Measurements from ENCODE around the gene CELF3.

Gene CELF3

GRCh38 chr1:151720974-151721787 lies 4.6 kb upstream of the CELF3 start, which contains the start of gene RIIAD1:
Gene RIIAD1, plus strand, starts transcription at chr1:151721522. Its CDS starts 15 bp downstream, at chr1:151721537.
- no peak for DNase-seq (ENCODE audit: low spot score)

- no peak for DNase-seq (ENCODE audit: low spot score)
These were observed 4.0 kb upstream of the CELF3 start for GRCh38 chr1:151720554-151720953.

- DNase-seq (ENCODE audit: low spot score): no peak
These were observed 3.5 kb upstream of the CELF3 start for GRCh38 chr1:151720125-151720524.

- DNase-seq (ENCODE audit: low spot score): no peak
These were observed 2.1 kb upstream of the CELF3 start for GRCh38 chr1:151718666-151719065.

DNA sequence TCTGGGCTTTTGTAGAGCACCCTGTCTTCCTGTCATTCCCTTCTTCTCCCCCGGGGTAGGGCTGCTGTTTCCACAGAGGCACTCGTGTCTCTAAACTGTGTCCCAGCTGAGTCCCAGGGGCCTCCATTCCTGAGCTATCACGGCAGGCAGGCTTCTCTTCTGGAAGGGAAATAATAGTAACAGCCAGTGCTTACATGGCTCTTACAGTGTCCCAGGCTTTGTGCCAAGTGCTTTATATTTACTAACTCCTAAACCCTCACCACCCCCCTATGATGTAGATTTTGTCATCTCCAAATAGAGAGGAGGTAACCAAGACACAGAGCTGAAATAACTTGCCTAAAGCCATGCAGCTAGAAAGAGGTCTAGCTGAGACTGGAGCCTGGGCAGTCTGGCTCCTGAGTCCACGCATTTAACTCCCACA lies 1.4 kb upstream of the CELF3 start:
- DNase-seq (ENCODE audit: low spot score): no peak

DNA sequence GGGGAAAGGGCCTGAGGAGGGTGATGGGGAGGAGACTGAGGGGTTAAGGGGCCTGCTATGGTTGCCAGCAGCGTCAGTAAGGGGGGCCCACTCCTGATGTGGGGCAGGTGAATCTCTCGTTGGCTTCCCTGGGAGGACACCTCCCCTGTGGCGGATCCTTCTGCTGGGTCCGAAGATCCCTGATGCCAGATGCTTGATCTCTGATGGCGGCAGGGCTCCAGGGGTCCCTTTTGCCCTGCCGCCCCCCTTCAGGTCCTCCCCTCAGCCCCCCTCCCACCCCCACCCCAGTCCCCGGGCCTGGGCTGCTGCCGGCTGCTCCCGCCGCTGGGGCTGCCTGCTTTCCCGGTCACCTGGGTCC lies 219 bp downstream of the CELF3 start:
- DNase-seq (ENCODE audit: low spot score): no peak

DNA sequence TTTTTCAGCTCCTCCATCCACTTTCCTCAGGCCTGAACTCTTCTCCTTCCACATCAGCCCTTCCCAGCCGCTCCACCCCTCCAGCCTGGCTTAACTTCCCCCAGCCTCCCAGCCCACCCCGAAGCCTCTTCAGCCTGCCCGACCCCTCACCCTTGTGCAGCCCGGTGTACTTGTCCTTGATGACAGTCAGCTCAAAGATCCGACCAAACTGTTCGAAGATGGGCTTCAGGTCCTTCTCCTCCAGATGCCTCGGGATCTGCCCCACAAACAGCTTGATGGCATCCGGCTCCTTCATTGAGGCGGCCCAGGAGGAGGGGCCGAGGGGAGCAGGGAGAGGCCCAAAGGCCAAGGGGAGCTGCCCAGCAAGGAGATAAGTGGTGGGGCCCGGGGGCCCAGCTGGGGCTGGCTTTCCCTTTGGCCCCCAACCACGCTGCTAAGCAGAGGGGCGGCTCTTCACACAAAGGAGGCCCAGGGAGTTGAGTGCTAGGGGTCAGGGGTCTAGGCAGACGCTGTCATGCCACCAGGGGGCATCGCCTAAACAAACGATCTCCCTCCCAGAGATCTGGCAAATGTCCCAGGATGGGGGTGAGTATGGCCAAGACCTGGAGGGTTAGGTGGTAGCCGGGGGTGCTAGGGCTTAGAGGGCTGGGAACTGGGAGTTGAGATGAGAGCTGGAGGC lies 738 bp downstream of the CELF3 start:
- no peak for DNase-seq (ENCODE audit: low spot score)

DNA sequence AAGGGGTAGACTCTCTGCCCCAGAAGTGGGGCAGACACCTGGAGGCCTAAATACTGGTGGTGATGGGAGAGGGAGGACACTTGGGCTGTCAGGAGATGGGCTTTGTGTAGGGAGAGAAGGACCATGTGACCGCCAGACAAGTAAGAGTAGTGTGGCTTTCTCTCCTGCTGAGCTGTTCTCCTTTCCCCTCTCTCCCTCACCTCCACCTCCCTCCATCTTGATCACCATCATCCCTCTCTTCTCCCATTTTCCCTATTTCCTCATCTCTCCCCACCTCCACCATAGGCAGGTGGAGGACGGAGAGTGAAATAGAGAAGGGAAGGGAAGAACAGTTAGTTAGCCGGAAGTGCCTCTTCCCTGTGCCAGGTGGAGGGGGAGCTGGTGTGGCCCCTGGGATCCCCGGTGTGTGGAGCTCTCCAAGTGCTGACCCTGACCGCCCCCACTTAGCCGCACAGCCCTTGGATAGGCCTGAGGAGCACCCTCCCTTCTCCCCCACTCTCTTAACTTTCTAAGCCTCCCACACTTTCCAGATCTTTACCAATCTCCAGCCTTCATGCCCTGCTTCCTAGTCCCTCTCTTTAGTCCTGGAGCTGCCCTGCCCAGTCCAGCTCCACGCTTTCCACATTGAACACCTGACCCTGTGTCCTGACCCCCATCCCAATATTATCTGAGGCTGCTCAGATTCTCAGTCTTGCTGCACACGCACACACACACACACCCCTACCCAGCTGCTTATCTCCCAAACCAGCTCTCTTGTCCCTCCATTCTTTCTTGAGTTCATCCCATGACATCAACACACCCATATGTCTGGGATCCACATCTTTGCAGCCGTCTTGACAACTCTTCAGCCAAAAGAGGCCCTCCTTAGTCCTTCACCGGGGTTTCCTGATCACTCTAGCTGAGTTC lies 1.5 kb downstream of the CELF3 start:
- no peak for DNase-seq (ENCODE audit: low spot score)

DNA sequence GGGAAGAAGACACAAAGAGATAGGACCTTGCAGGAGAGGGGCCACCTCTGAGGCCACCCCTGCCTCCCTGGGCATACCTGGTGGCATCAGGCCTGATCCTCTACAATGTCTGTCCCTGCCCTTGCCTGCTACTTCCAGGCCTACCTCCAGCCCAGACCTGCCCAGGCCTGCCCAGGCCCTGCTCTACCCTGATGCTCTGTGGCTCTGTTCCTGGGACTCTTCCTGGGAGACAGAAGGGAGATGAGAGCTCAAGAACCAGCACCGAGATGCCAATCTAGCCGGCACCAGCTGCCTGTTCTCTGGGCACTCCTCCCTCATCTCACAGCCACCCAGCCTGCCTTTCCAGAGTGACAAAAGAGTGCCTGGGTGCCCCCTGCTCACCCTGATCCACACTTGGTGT lies 2.7 kb downstream of the CELF3 start:
- DNase-seq (ENCODE audit: low spot score): no peak

- no peak for DNase-seq (ENCODE audit: low spot score)
These were observed 3.6 kb downstream of the CELF3 start for GRCh38 chr1:151713044-151713443.

GRCh38 chr1:151711951-151712350 lies 4.7 kb downstream of the CELF3 start:
- no peak for DNase-seq (ENCODE audit: low spot score)

- peak; percentile 60 for DNase-seq (ENCODE audit: low spot score)
These were observed 5.4 kb downstream of the CELF3 start for GRCh38 chr1:151711044-151711800.

DNA sequence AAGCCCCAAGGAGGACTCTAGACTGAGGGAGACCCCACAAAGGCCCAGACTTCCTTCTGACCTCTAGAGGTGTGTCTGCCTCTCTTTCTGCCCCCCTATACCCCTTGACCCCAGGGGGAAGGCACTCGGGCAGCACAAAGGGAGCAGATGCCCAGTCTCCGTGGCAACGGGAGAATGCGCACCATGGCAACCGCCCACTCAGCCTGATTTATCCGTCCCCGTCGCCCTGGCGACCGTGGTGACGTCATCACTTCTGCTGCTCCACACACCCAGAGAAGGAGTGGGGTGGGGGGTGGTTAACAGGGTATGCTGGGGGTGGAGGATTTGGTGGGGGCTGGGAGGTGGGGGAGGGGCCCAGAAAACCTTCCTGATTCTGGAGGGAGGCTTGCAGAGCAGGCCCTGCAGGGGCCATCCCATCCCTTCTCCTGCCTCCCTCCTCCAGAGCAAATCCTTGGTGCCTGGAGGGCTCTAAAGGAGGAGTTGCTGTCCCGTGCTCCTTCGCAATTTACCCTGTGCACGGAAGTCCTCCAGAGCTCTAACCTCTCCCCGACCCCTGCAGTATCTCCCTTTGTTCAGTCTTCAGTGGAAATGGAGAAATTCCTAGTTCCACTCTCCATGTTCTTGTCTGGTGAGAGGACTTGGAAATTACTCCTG lies 6.3 kb downstream of the CELF3 start:
- DNase-seq (ENCODE audit: low spot score): peak; percentile 93

GRCh38 chr1:151708891-151709290 lies 7.7 kb downstream of the CELF3 start:
- DNase-seq (ENCODE audit: low spot score): no peak

GRCh38 chr1:151707541-151708065 lies 9.0 kb downstream of the CELF3 start:
- DNase-seq (ENCODE audit: low spot score): no peak

DNA sequence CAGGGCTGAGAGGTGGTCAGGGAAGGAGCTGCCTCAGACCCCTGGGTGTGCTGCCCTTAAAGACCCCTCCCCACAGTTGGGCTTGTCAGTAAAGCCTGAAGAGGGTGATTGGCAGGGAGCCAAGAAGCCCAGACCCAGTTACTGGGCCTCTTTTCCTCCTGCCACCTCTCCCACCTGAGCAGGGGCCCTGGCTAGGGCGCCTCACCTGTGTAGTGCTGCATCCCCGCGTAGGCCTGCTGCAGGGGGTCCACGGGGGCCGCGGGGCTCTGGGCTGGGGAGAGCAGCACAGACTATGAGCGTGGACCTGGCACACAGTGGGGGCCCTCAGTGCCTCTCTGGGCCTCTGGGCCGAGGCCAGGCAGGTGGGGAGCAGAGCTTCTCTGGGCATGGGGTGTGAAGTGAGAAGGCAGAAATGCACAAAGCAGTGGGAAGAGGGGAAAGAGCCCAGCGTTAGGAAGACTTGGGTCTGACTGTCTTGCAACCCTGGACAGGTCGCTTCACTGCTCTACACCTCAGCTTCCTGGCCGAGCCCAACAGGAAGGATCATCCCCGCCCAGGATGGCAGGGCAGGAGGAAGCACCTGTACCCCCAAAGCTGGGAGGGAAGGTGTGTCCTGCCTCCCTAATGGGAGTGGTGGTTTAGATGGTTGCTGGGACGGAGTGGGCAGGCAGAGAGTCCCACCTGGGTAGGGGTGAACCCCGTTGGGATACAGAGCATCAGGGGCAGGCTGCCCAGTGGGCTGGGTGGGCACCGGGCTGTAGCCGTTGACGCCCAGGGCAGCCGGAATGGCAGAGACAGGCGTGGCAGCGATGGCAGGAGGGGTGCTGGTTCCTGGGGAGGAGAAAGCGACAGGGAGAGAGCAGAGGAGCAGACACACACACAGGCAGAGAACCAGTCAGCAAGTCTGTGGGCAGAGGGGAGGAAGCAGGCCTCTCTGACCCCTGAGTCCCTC lies 9.9 kb downstream of the CELF3 start:
- no peak for DNase-seq (ENCODE audit: low spot score)

- DNase-seq (ENCODE audit: low spot score): no peak
These were observed 10.7 kb downstream of the CELF3 start for GRCh38 chr1:151705753-151706463.

GRCh38 chr1:151705146-151705545 lies 11.5 kb downstream of the CELF3 start:
- no peak for DNase-seq (ENCODE audit: low spot score)

GRCh38 chr1:151704246-151704645 lies 12.4 kb downstream of the CELF3 start:
- no peak for DNase-seq (ENCODE audit: low spot score)

Measured in Ammon's horn (tissue), 1 donor.